Body of pancreas (tissue), 4 donors: ENCODE results near the gene MVP.

Experiments
- CTCF ChIP-seq, 7 experiments: fragments of 450-650 bp in 4 of 7; fragments of 200-600 bp in 3 of 7; sonication (generic) in 3 of 7; IDR thresholded peaks; one replicate each; pipeline ENCODE4 v1.5.1; 2016 to 2019; ENCODE audit warnings: antibody characterized with exemption in 7 of 7
- POLR2A ChIP-seq, 3 donors: fragments of 450-650 bp; IDR thresholded peaks; one replicate each; pipeline ENCODE4 v1.6.1; 2016; ENCODE audit warnings: antibody characterized with exemption in 3 of 3, mild to moderate bottlenecking in 2 of 3

- TF ChIP-seq CTCF (IDR thresholded peaks at IDR 0.05) (no peak), POLR2A (IDR thresholded peaks at IDR 0.05) (no peak)
Observed at GRCh38 chr16:29871822-29872546, 51.7 kb downstream of the MVP start.
